Epithelial cell of umbilical artery (primary cell): ENCODE results near the gene CCER1. TPM values are rescaled to one million over a fixed set of nuclear protein-coding genes. Genes with fewer than 3 reads are reported as not detected.

Experiments used
- total RNA-seq: library from RNA; depleted of rRNA; stranded (reverse); fragments of >200 nt; gene quantifications from 2 replicates; pipeline ENCODE4 v1.2.3, GENCODE V29; 2014

The CCER1 gene
- not detected in 2 replicates for total RNA-seq

DNA sequence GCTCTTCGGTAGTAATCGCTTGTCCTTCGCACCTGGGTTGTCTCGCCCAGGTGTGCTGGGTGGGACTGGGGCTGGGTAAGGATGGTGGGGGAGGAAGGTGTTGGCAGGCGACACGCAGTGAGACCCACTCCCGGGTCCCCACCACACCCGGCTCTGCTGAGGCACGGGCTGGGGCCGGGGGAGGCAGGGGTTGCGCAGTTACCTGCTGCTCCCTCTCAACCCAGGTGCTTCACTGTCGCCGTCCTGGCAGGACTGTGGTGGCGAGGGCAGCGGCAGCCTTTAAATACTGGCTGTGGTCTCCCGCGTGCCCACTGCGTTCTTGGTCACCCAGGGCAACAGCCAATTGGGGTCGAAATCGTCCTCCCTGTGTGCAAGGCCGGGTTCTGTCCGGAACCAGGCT lies at the start of gene CCER1:
CCER1 (minus strand) TSS at position 256 of the 400 bp plus-strand sequence. CDS start 434 bp downstream, outside the sequence.

Other genes with a start within 250 kb of the CCER1 start
- gene EPYC, start 49.8 kb upstream of the CCER1 start, total RNA-seq: not detected in 2 replicates
- not detected in 2 replicates for gene KERA, start 102.8 kb upstream of the CCER1 start, total RNA-seq
- gene LUM, start 156.3 kb upstream of the CCER1 start, total RNA-seq: 2.3 and 7.1 TPM in 2 replicates
- 8.8 and 47.1 TPM in 2 replicates for gene DCN, start 227.6 kb upstream of the CCER1 start, total RNA-seq